BLaER1 treated with 17β-estradiol and CSF1 and Interleukin-3, amounts not matched to agents 10 nM and 100 nM (cell line): ENCODE measurements around the gene AGTRAP.

ENCODE experiments used
- H3K27ac ChIP-seq, 11 experiments: shearing (Covaris generic); formaldehyde crosslinking; 2 replicates each; pipeline ENCODE4 v1.8.1; 2022
- H3K27me3 ChIP-seq, 11 experiments: shearing (Covaris generic); formaldehyde crosslinking; 2 replicates each; pipeline ENCODE4 v1.8.1; 2022
- H3K36me3 ChIP-seq, 11 experiments: shearing (Covaris generic); formaldehyde crosslinking; 2 replicates each; pipeline ENCODE4 v1.8.1; 2022
- H3K4me1 ChIP-seq, 10 experiments: shearing (Covaris generic); formaldehyde crosslinking; 2 replicates each; pipeline ENCODE4 v1.8.1; 2022
- H3K4me2 ChIP-seq, 11 experiments: shearing (Covaris generic); formaldehyde crosslinking; 2 replicates each; pipeline ENCODE4 v1.8.1; 2022
- H3K4me3 ChIP-seq, 10 experiments: shearing (Covaris generic); formaldehyde crosslinking; 2 replicates each; pipeline ENCODE4 v1.8.1; 2022
- H3K9ac ChIP-seq, 11 experiments: shearing (Covaris generic); formaldehyde crosslinking; 2 replicates each; pipeline ENCODE4 v1.8.1; 2022
- H3K9me3 ChIP-seq, 11 experiments: shearing (Covaris generic); formaldehyde crosslinking; replicated peaks in 1 of 11; 2 replicates each; pipeline ENCODE4 v1.8.1; 2022
- H4K20me1 ChIP-seq, 11 experiments: shearing (Covaris generic); formaldehyde crosslinking; 2 replicates each; pipeline ENCODE4 v1.8.1; 2022
- Cebpa-rat ChIP-seq, 11 experiments: shearing (Covaris generic); IDR thresholded peaks; 2 replicates each; pipeline ENCODE4 v1.8.1; 2022

The AGTRAP gene, protein sequence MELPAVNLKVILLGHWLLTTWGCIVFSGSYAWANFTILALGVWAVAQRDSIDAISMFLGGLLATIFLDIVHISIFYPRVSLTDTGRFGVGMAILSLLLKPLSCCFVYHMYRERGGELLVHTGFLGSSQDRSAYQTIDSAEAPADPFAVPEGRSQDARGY

DNA sequence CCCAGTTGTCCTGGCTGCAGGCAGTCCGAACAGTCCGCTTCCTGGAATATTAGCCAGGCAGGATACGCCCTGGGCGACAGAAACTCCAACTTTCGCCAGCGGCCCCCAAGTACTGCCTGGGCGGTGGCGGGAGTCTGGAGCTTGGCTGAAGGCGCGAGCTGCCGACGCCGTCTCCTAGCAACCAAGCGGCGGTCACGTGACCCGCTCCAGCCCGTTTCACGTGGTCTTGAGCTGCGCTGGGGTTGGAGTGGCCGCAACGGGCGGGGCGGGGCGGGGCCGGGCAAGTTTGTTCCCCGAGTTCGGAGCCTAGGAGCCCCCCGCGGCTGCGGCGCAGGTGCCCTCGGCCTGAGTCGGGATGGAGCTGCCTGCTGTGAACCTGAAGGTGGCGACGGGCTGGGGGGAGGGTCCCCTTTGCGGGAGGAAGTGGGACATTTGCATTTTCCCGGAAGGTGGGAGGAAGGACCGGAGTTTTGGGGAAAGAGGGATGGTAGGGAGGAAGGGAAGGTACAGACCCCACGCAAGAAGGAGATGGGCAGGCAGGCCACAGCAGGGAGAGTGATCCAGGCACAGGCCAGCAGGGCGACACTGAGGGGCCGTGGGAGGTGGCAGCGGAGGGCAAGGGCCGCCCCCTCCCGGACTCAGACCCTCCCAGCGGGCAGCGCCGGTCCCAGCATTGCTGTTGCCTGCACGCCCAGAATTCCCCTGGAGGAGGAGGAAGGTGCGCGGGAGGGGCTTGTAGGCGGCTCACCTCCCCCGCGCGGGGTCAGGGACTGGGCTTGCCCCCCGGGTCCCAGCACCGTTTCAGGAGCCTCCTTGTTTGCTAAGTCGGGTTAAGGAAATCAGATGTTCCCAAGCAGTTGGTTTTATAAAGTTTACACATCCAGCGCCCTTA lies at the start of gene AGTRAP:
TSS of gene AGTRAP (plus strand) at position 283 of the 892 bp plus-strand sequence. CDS start at position 356, 73 bp downstream.
- Histone ChIP-seq H3K4me3 (peak within 1 kb of the TSS; percentile 73 to 93 (median 82)), H3K27me3 (no peaks in the 10 kb centered on the region), H4K20me1 (peaks cover 0 to 20% (median 0%) of the 10 kb centered on the region in 11 experiments; a peak in 3 of 22 replicates), H3K9me3 (no peaks in the 10 kb centered on the region), H3K4me1 (peaks cover 72 to 94% (median 91%) of the 10 kb centered on the region in 10 experiments), H3K9ac (peak within 1 kb of the TSS; percentile 86 to 98 (median 94)), H3K36me3 (no peaks in the 10 kb centered on the region), H3K27ac (peak within 1 kb of the TSS; percentile 66 to 100 (median 97)), H3K4me2 (peak within 1 kb of the TSS; percentile 86 to 99 (median 96))
- TF ChIP-seq Cebpa-rat (IDR thresholded peaks at IDR 0.05), result no peak; a peak in 2 of 22 replicates

DNA sequence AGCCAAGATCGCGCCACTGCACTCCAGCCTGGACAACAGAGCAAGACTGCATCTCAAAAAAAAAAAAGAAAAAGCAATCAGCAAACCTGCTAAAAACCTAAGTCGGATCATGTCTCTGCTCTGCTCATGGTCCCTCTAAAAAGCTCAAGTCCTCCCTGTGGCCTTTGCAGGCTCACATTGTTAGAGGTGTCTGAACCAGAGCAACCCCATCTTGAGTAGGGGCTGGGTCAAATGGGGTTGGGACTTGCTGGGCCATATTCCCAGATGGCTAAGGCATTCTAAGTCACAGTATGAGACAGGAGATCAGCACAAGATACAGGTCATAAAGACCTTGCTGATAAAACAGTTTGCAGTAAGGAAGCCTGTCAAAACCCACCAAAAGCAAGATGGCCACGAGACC lies 47.4 kb upstream of the AGTRAP start:
- Histone ChIP-seq H3K36me3 (peaks cover 0 to 13% (median 0%) of the 10 kb centered on the region in 11 experiments; a peak in 6 of 22 replicates), H3K4me2 (peak overlapping the region in 10 of 11 experiments; percentile 84 to 99 (median 92); a peak in 18 of 22 replicates), H3K27me3 (peaks cover 0 to 21% (median 0%) of the 10 kb centered on the region in 11 experiments; a peak in 6 of 22 replicates), H3K9ac (peak overlapping the region in 5 of 11 experiments; percentile 45 to 100 (median 100); a peak in 8 of 22 replicates), H3K4me1 (peaks cover 45 to 89% (median 79%) of the 10 kb centered on the region in 10 experiments), H3K4me3 (no peak overlapping the region), H3K9me3 (no peaks in the 10 kb centered on the region), H4K20me1 (peaks cover 0 to 42% (median 16%) of the 10 kb centered on the region in 11 experiments; a peak in 18 of 22 replicates), H3K27ac (peak overlapping the region in 7 of 11 experiments; percentile 1 to 100 (median 100); a peak in 12 of 22 replicates)
- no peak for TF ChIP-seq Cebpa-rat (IDR thresholded peaks at IDR 0.05)

DNA sequence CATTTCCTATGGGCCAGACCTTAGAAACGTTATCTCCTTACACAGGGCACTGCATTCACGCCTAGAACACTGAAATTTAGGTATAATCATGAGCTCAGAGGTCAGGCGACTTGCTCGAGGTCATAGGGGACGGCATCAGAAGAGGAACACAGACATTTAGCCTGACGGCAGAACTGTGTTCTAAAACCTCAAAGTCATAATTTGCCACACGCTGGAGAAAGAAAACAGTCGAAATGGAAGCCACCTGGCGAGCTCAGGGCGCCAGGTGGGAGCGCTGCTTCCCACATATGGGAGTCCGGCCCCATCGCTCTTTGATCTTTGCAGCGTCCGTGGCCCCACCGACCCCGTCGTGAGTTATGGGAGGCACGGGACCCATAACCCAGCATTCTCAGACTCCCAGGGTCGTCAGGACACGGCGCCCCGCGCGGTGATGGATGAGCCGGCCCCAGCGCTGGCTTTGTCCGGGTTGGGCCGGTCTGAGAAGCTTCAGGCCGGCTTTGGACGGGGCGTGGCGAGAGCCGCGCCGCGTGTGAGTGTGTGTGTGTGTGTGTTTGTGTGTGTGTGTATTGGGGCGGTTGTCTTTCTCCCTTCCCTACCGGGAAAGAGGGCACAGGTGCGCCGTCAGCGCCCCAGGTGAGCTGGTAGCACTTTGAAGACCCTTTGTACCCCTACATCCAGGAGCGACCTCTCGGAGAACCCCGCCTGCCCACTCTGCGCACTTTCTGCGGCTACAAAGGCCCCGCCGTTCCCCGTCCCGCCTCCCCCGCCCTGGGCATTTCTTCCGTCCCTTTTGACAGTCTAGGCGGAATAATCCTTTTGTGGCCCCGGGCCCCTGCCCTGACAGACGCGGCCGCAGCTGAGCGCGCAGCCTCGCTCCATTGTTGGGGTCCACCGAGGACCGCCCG lies 45.3 kb upstream of the AGTRAP start:
- H3K36me3 ChIP-seq, result peaks cover 0 to 34% (median 15%) of the 10 kb centered on the region in 11 experiments; a peak in 12 of 22 replicates
- peaks cover 0 to 21% (median 0%) of the 10 kb centered on the region in 11 experiments; a peak in 6 of 22 replicates for H3K27me3 ChIP-seq
- H3K4me1 ChIP-seq, result peaks cover 44 to 89% (median 77%) of the 10 kb centered on the region in 10 experiments
- peaks cover 0 to 49% (median 29%) of the 10 kb centered on the region in 11 experiments; a peak in 18 of 22 replicates for H4K20me1 ChIP-seq
- peak overlapping the region; percentile 66 to 99 (median 90) for H3K4me3 ChIP-seq
- peak overlapping the region; percentile 27 to 100 (median 99); a peak in 21 of 22 replicates for H3K27ac ChIP-seq
- H3K9ac ChIP-seq, result peak overlapping the region; percentile 79 to 100 (median 99)
- no peak for TF ChIP-seq Cebpa-rat (IDR thresholded peaks at IDR 0.05)
- no peaks in the 10 kb centered on the region for H3K9me3 ChIP-seq
- peak overlapping the region; percentile 84 to 99 (median 92) for H3K4me2 ChIP-seq

DNA sequence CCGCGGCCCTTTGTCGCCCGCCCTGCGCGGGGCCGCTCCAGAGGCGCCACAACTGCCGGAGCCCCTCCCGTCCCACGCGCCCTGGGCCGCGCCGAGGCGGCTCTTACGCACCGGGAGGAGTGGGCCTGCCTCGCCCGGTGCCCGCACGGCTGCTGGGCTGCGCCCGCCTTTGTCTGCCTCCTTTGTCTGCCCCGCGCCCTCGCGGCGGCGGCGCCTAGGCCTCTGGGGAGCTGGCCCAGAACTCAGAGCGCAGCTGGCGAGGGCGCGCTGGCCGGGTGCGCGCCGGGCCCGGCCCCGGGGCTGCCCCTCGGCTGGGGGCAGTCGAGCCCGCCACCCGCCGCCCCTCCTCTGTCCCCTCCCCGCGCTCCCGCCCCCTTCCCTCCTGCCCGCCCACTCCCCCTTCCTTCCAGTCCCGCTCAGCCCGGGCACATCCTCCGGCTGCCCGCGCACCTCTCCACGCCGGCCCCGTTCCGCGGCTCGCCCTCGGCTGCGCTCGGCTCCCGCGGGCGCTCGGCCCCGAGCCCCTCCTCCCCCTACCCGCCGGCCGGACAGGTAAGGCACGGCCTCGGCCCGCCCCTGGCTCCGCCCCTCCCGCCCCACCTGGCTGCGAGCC lies 44.5 kb upstream of the AGTRAP start, which contains the start of gene DRAXIN:
TSS of gene DRAXIN (plus strand) at position 409 of the 613 bp plus-strand sequence. CDS start 14,549 bp downstream, outside the sequence.
- no peaks in the 10 kb centered on the region for H3K9me3 ChIP-seq
- peak within 1 kb of the TSS; percentile 27 to 100 (median 99); a peak in 21 of 22 replicates for H3K27ac ChIP-seq
- peak within 1 kb of the TSS; percentile 66 to 99 (median 90) for H3K4me3 ChIP-seq
- H3K9ac ChIP-seq, result peak within 1 kb of the TSS; percentile 79 to 100 (median 99)
- peaks cover 0 to 21% (median 0%) of the 10 kb centered on the region in 11 experiments; a peak in 6 of 22 replicates for H3K27me3 ChIP-seq
- no peak for TF ChIP-seq Cebpa-rat (IDR thresholded peaks at IDR 0.05)
- peaks cover 44 to 91% (median 75%) of the 10 kb centered on the region in 10 experiments for H3K4me1 ChIP-seq
- H4K20me1 ChIP-seq, result peaks cover 0 to 50% (median 37%) of the 10 kb centered on the region in 11 experiments; a peak in 18 of 22 replicates
- peaks cover 0 to 37% (median 19%) of the 10 kb centered on the region in 11 experiments; a peak in 12 of 22 replicates for H3K36me3 ChIP-seq
- H3K4me2 ChIP-seq, result peak within 1 kb of the TSS; percentile 88 to 99 (median 95)

DNA sequence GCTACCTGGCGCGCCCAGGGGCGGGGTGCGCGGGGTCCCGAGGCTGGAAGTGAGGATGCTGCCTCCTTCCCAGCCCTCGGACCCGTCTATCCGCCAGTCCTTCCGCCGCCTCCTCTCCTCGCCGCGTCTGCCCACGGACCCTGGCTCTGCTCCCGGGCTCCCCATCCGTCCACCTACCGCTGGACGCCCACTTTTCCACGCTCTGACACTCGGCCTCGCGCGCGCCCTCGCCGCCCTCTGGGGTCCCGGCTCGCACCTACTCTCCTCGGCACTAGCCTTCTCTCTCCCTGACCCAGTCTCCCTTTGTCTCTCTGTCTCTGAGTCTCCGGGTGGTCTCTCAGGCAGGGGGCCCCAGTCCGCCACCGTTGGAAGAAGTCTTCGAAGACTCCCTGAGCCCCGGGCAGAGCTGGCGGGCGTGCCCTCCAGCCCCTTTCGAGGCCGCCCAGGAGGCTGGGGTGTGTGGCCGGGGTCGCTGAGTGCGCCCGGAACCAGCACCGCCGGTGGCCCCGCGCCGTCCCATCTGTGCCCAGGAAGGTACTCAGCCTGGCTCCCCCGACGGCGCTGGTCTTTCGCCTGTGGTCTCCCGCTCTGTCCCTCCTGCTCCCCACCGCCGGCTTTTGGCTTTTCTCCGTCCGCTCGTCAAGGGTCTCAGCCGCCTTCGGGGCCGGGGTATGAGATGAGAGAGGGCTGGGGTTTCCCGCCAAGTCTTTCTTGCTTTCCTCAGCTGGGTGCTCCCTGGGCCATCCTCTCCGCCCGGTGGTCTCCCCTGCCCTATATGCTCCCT lies 43.8 kb upstream of the AGTRAP start:
- H3K27ac ChIP-seq, result peak overlapping the region in 9 of 11 experiments; percentile 45 to 100 (median 100); a peak in 19 of 22 replicates
- no peak for TF ChIP-seq Cebpa-rat (IDR thresholded peaks at IDR 0.05)
- H3K9me3 ChIP-seq, result no peaks in the 10 kb centered on the region
- peak overlapping the region; percentile 66 to 99 (median 90) for H3K4me3 ChIP-seq
- H3K9ac ChIP-seq, result peak overlapping the region; percentile 3 to 100 (median 99); a peak in 21 of 22 replicates
- H3K4me1 ChIP-seq, result peaks cover 44 to 88% (median 75%) of the 10 kb centered on the region in 10 experiments
- peak overlapping the region; percentile 76 to 99 (median 92) for H3K4me2 ChIP-seq
- H4K20me1 ChIP-seq, result peaks cover 0 to 57% (median 40%) of the 10 kb centered on the region in 11 experiments; a peak in 18 of 22 replicates
- H3K36me3 ChIP-seq, result peaks cover 0 to 39% (median 19%) of the 10 kb centered on the region in 11 experiments; a peak in 11 of 22 replicates
- peaks cover 0 to 21% (median 0%) of the 10 kb centered on the region in 11 experiments; a peak in 6 of 22 replicates for H3K27me3 ChIP-seq

DNA sequence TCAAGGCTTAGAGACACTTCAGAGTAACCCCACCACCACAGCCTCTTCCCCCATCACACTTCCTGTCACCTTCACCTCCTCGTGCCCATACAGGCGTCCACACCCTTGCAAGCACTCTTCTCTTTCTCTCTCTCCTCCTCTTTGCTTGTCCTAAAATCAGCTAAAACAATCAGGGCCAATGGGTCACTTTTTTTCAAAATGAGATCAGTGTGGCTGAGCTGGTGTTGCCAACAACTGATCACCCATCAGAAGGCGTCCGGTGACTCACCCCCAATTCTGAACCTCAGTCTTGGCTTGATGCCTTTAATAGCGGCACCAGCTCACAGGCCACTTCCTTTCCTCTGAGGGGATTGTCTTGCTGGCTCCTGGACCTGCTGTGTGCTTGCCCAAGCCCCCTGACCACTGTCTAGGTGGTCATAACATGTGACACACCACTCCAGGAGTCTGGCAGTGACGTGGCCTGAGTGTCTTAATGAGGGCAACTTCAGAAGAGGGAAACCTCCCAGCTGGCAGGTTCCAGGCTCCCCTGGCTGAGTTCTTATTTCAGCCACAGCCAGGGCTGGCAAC lies 42.8 kb upstream of the AGTRAP start:
- H3K9ac ChIP-seq, result peak overlapping the region in 9 of 11 experiments; percentile 83 to 100 (median 100); a peak in 17 of 22 replicates
- TF ChIP-seq Cebpa-rat (IDR thresholded peaks at IDR 0.05), result no peak
- H3K36me3 ChIP-seq, result peaks cover 0 to 41% (median 19%) of the 10 kb centered on the region in 11 experiments; a peak in 11 of 22 replicates
- peaks cover 47 to 88% (median 75%) of the 10 kb centered on the region in 10 experiments for H3K4me1 ChIP-seq
- H3K27ac ChIP-seq, result peak overlapping the region in 8 of 11 experiments; percentile 28 to 100 (median 100); a peak in 17 of 22 replicates
- H3K27me3 ChIP-seq, result peaks cover 0 to 21% (median 0%) of the 10 kb centered on the region in 11 experiments; a peak in 6 of 22 replicates
- H3K4me2 ChIP-seq, result peak overlapping the region; percentile 76 to 99 (median 92)
- peak overlapping the region in 8 of 10 experiments; percentile 75 to 99 (median 91); a peak in 15 of 20 replicates for H3K4me3 ChIP-seq
- no peaks in the 10 kb centered on the region for H3K9me3 ChIP-seq
- peaks cover 0 to 65% (median 50%) of the 10 kb centered on the region in 11 experiments; a peak in 18 of 22 replicates for H4K20me1 ChIP-seq
